MG63 (cell line): ENCODE data around the gene GRIN2C. TPM values are rescaled to one million over a fixed set of nuclear protein-coding genes. Genes with fewer than 3 reads are reported as not detected.

ENCODE experiments used
- DNase-seq: peaks from one replicate; pipeline ENCODE4 v3.0.0-alpha.2; 2020
- H3K27me3 ChIP-seq: fragments of 250-450 bp; sonication (Bioruptor Pico); 2 replicates; pipeline ENCODE4 v1.5.1; 2020; ENCODE audit warnings: mild to moderate bottlenecking, moderate library complexity
- H3K36me3 ChIP-seq: fragments of 250-450 bp; sonication (Bioruptor Pico); 2 replicates; pipeline ENCODE4 v1.5.1; 2020; ENCODE audit warnings: mild to moderate bottlenecking, moderate library complexity
- H3K4me3 ChIP-seq: fragments of 250-450 bp; sonication (Bioruptor Pico); 2 replicates; pipeline ENCODE4 v1.5.1; 2020; ENCODE audit warnings: mild to moderate bottlenecking, moderate library complexity
- H3K9me3 ChIP-seq: fragments of 250-450 bp; sonication (Bioruptor Pico); 2 replicates; pipeline ENCODE4 v1.5.1; 2020; ENCODE audit warnings: mild to moderate bottlenecking, moderate library complexity
- total RNA-seq: library from RNA; depleted of rRNA; stranded (reverse); fragments of >200 nt; shearing (Covaris generic); gene quantifications from 2 replicates; pipeline ENCODE4 v1.2.3, GENCODE V29; 2014; ENCODE audit warnings: low replicate concordance

The GRIN2C gene
- total RNA-seq, 1 experiment from 2014 or later, result not detected

DNA sequence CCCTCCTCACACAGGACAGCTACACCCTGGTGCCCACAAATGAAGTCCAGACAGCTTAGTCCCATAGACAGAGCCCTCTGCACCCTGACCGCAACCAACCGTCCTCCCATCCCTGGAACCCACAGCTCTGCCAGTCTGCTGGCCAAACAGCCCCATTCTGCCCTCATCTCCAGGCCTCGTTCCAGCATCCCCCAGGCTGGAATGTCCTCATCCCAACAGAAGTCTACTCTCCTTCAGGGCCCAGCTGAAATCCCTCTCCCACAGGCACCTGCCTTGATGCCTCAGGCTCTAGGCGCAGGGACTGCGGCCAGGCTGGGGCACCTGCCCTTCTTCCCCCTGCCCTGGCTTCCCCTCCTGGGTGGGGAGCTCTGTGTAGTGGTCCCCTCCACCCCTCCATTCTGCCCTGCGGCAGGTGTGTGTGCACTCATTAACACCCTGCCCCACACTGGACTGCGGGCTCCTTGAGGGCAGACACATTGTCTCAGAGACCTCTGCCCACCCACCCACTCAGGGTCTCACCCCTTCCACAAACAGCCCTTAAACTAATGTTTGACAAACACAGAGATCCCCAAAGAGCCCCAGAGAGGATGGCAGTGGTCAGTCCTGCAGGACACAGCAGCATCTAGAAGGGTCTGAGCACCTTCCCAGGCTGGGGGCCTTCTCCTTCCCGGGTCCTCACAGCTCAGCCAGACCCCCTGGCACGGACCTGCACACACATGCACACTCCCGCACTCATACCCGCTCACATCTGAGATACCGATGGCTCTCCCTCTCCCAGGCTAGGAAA, 820 bp downstream of the GRIN2C start:
- Histone ChIP-seq H3K27me3 (peaks cover 48% of the 10 kb centered on the region), H3K4me3 (no peak overlapping the region), H3K36me3 (0 out of 2 replicates have a peak, but pooled peaks cover 2% of the 10 kb centered on the region), H3K9me3 (no peaks in the 10 kb centered on the region)
- DNase-seq, result no peak

DNA sequence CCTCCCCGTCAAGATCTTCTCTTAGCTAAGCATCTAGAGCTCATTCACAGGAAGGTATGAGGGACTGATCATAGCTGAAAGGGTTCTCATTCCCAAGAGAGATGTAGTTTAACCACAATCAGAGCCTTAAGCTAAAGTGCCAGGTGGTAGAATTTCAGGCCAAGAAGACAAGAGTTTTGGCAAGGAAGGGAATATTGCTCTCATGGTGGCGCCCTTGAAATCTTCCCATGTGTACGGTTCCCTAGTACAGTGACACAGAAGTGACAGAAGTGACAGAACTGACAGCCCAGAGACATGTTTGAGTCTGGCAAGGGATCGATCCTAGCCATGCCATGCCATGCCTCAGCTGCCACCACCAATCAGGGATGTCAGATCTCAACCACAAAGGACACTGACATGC, 2.5 kb downstream of the GRIN2C start:
- Histone ChIP-seq H3K27me3 (peaks cover 65% of the 10 kb centered on the region), H3K9me3 (no peaks in the 10 kb centered on the region), H3K36me3 (no peaks in the 10 kb centered on the region), H3K4me3 (no peak overlapping the region)
- no peak for DNase-seq

- no peak for DNase-seq
- no peaks in the 10 kb centered on the region for H3K36me3 ChIP-seq
- H3K4me3 ChIP-seq, result no peak overlapping the region
- peaks cover 69% of the 10 kb centered on the region for H3K27me3 ChIP-seq
- H3K9me3 ChIP-seq, result no peaks in the 10 kb centered on the region
Observed at GRCh38 chr17:74856112-74856511, 3.6 kb downstream of the GRIN2C start.

GRCh38 chr17:74855323-74855722, 4.4 kb downstream of the GRIN2C start:
- no peak overlapping the region for H3K4me3 ChIP-seq
- peaks cover 65% of the 10 kb centered on the region for H3K27me3 ChIP-seq

DNA sequence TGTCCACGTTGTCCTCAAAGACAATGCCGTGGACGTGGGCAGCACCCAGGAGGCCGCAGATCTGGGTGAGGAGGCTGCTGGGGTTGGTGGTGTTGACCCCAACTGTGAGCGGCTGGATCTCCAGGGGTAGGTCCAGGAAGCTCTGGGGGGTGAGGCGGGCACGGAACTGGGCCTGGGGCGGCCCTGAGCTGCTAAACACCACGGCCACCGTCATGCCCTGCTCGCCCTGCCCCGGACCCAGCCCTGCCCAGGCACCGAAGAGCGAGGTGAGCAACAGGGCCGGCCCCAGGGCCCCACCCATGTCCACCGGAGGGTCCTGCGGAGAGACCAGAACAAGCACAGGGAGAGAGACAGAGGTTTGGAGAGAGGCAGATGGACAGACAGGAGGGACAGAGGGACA, 4.9 kb downstream of the GRIN2C start:
- H3K9me3 ChIP-seq, result no peaks in the 10 kb centered on the region
- no peak overlapping the region for H3K4me3 ChIP-seq
- H3K36me3 ChIP-seq, result no peaks in the 10 kb centered on the region
- peaks cover 60% of the 10 kb centered on the region for H3K27me3 ChIP-seq
- no peak for DNase-seq

More at GRCh38 chr17:74855323-74855722, 4.4 kb downstream of the GRIN2C start:
- no peak for DNase-seq
- no peaks in the 10 kb centered on the region for H3K9me3 ChIP-seq
- H3K36me3 ChIP-seq, result no peaks in the 10 kb centered on the region

DNA sequence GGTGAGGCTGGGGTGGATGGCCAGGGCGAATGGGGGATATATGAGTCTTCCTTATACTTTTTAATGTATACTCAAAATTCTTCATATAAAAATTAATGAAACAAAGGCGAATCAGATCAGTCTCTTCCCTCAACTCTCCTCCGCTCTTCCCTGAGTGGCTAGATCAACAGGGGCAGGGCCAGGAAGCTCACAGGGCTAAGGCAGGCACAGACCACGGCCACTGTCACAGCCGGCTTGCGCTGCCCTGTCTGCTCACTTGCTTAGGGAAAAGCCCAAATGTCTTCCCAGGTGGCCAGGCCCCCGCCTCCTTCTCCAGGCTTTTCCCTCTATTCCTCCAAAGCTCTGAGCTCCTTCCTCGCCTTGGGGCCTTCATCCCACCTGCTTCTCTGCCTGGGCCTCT, 6.0 kb downstream of the GRIN2C start:
- peaks cover 50% of the 10 kb centered on the region for H3K27me3 ChIP-seq
- H3K9me3 ChIP-seq, result no peaks in the 10 kb centered on the region
- DNase-seq, result no peak
- no peak overlapping the region for H3K4me3 ChIP-seq
- no peaks in the 10 kb centered on the region for H3K36me3 ChIP-seq

DNA sequence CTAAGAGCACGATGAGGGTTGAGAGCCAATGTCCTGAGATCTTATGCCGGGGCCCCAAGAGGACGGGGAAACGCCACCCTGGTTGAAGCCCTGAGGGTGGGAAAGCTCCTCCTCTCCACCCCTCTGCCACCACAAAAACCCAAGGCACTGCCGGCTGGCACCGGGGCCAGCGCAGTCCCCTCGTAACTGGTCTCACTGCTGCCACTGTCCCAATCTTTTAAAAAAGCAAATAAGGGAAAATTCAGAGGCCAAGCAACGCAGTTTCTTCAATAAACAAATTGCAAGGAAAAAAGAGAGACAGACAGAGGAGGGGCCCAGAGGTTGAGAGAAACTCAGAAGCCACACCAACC, 6.7 kb downstream of the GRIN2C start:
- Histone ChIP-seq H3K36me3 (no peaks in the 10 kb centered on the region), H3K9me3 (no peaks in the 10 kb centered on the region), H3K4me3 (no peak overlapping the region), H3K27me3 (peaks cover 48% of the 10 kb centered on the region)
- DNase-seq, result no peak

DNA sequence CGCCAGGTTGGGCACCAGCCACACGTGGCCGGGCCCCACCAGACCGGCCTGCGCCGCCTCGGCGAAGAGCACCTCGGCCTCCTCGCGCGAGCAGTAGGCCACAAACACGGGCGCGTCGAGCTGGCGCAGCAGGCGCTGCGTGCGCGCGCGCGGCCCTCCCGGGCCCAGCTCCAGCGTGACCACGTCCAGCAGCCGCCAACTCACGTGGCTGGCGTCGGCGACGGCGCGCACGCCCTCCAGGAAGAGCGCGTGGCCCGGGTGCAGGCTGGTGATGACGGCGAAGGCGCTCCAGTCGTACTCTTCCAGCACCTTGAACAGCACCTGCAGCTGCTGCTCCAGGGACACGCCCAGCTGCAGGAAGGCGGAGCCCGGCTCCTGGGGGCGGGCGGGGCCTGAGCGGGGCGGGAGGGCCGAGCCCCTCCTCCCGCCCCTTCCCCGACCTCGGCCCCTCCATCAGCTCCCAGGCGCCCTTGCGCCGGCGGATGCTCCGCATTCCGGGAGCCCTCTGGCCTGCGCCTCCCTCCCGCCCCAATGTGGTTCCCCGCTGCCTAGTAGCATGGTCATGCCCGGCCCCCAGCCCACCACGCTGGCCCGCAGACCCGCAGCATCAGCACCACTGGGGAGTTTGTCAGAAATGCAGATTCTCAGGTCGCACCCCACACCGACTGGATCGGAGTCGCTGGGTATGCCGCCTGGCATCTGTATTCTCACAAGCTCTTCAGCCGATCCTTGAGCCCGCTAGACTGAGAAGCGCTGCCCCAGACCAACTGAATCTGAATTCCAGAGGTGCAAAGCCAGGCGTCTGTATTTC, 7.2 kb downstream of the GRIN2C start:
- H3K4me3 ChIP-seq, result no peak overlapping the region
- H3K36me3 ChIP-seq, result no peaks in the 10 kb centered on the region
- DNase-seq, result no peak
- H3K9me3 ChIP-seq, result no peaks in the 10 kb centered on the region
- H3K27me3 ChIP-seq, result peaks cover 42% of the 10 kb centered on the region

GRCh38 chr17:74851612-74852236, 8.0 kb downstream of the GRIN2C start:
- no peak for DNase-seq
- H3K4me3 ChIP-seq, result no peak overlapping the region
- H3K9me3 ChIP-seq, result no peaks in the 10 kb centered on the region
- H3K36me3 ChIP-seq, result no peaks in the 10 kb centered on the region
- peaks cover 35% of the 10 kb centered on the region for H3K27me3 ChIP-seq

DNA sequence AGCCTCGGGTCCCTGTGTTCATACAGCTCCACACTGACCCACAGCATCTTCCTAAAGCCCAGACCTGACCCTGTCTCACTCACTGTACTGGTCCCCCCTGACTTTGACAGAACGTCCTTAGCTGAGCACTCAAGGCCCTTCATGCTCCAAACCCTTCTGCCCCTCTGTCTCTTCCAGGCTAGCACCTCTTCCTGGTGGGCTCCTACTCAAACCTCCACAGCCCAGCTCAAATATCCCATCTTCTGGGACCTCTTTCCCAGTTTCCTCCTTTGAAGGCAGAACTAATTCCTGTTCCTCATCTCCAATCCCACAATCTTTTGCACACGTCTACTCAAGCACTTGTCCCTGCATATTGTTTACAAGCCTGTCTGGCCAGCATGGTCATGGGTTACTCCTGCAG, 8.8 kb downstream of the GRIN2C start:
- Histone ChIP-seq H3K27me3 (peaks cover 34% of the 10 kb centered on the region), H3K9me3 (no peaks in the 10 kb centered on the region), H3K4me3 (no peak overlapping the region), H3K36me3 (no peaks in the 10 kb centered on the region)
- DNase-seq, result no peak

DNA sequence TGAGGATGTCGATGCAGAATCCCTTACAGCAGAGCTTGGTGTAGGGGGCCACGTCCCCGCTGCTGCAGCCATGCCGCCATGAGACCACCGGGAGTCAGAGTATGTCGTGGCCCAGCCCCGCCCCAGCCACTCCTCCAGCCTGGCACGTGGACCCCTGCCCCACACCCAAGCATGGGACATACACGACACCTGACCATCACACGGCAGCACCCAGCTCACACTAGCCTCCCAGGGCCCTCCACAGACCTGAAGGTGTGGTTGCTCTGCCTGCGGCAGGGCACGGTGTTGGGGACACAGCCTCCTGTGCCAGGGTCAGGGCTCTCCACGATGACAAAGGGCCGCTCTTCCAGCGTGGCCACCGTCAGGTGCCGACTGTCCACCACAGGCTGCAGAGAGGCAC, 9.4 kb downstream of the GRIN2C start:
- no peaks in the 10 kb centered on the region for H3K36me3 ChIP-seq
- H3K9me3 ChIP-seq, result no peaks in the 10 kb centered on the region
- no peak for DNase-seq
- peaks cover 34% of the 10 kb centered on the region for H3K27me3 ChIP-seq
- H3K4me3 ChIP-seq, result no peak overlapping the region

- no peaks in the 10 kb centered on the region for H3K36me3 ChIP-seq
- no peak overlapping the region for H3K4me3 ChIP-seq
- H3K27me3 ChIP-seq, result peaks cover 31% of the 10 kb centered on the region
- DNase-seq, result no peak
- no peaks in the 10 kb centered on the region for H3K9me3 ChIP-seq
Observed at GRCh38 chr17:74848656-74849399, 10.9 kb downstream of the GRIN2C start.

- Histone ChIP-seq H3K9me3 (no peaks in the 10 kb centered on the region), H3K36me3 (no peaks in the 10 kb centered on the region), H3K4me3 (no peak overlapping the region), H3K27me3 (peaks cover 9% of the 10 kb centered on the region)
- DNase-seq, result no peak
Observed at GRCh38 chr17:74846621-74847020, 13.1 kb downstream of the GRIN2C start.

DNA sequence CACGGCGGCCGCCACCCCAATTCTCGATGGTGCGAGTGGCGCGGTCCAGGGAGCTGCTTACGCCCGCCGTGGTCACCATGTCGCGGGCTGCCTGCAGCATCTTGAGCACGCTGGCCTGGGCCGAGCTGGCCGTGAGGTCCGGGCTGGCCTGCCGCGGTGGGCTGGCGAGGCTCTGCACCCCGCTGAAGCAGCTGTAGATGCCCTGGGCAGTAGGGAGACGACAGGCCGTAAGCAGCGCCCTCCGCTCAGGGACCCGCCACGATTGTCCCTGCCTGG, 16.4 kb downstream of the GRIN2C start:
- Histone ChIP-seq H3K27me3 (no peaks in the 10 kb centered on the region), H3K9me3 (no peaks in the 10 kb centered on the region), H3K4me3 (no peak overlapping the region), H3K36me3 (no peaks in the 10 kb centered on the region)
- DNase-seq, result no peak

- Histone ChIP-seq H3K27me3 (no peaks in the 10 kb centered on the region), H3K9me3 (no peaks in the 10 kb centered on the region), H3K4me3 (peak overlapping the region; percentile 33; the same call in 1 of the 2 replicates), H3K36me3 (no peaks in the 10 kb centered on the region)
- DNase-seq, result peak; percentile 73
Observed at GRCh38 chr17:74842599-74843351, 16.9 kb downstream of the GRIN2C start.

DNA sequence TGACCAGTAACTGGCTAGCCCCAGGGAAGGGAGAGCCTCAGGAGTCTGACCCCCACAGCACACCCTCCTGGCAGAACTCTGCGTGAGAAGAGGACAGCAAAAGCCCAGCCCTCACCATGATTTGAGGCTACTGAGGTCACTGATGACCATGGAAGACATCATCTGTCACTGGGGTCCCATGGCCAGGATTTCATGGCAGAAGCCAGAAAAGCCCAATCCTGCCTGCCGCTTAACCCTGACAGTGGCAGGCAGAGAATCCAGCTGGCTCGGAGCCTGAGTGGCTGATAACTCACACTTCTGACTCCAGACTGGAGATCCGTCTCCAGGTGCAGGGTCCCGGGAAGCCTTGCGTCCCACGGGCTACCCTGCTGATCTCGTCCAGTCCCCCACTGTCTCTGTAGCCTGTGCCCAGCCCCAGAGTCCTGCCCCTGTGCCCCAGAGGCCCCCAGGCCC, 17.5 kb downstream of the GRIN2C start:
- H3K4me3 ChIP-seq, result no peak overlapping the region
- DNase-seq, result no peak

More for the DNA sequence above, 17.5 kb downstream of the GRIN2C start:
- Histone ChIP-seq H3K27me3 (no peaks in the 10 kb centered on the region), H3K9me3 (no peaks in the 10 kb centered on the region), H3K36me3 (no peaks in the 10 kb centered on the region)
